Smooth muscle cell of bladder (primary cell): ENCODE results near the gene UBN1. TPM values are rescaled to one million over a fixed set of nuclear protein-coding genes. Genes with fewer than 3 reads are reported as not detected.

Experiments
- total RNA-seq: library from RNA; depleted of rRNA; stranded (reverse); fragments of >200 nt; gene quantifications from 2 replicates; pipeline ENCODE4 v1.2.3, GENCODE V29; 2014

The UBN1 gene, protein sequence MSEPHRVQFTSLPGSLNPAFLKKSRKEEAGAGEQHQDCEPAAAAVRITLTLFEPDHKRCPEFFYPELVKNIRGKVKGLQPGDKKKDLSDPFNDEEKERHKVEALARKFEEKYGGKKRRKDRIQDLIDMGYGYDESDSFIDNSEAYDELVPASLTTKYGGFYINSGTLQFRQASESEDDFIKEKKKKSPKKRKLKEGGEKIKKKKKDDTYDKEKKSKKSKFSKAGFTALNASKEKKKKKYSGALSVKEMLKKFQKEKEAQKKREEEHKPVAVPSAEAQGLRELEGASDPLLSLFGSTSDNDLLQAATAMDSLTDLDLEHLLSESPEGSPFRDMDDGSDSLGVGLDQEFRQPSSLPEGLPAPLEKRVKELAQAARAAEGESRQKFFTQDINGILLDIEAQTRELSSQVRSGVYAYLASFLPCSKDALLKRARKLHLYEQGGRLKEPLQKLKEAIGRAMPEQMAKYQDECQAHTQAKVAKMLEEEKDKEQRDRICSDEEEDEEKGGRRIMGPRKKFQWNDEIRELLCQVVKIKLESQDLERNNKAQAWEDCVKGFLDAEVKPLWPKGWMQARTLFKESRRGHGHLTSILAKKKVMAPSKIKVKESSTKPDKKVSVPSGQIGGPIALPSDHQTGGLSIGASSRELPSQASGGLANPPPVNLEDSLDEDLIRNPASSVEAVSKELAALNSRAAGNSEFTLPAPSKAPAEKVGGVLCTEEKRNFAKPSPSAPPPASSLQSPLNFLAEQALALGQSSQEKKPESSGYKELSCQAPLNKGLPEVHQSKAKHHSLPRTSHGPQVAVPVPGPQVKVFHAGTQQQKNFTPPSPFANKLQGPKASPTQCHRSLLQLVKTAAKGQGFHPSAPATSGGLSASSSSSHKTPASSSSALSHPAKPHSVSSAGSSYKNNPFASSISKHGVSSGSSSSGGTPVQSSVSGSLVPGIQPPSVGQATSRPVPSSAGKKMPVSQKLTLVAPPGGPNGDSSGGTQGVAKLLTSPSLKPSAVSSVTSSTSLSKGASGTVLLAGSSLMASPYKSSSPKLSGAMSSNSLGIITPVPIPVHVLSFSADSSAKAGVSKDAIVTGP (N-terminal part only)
- total RNA-seq, result 13.4 and 16.5 TPM in 2 replicates

DNA sequence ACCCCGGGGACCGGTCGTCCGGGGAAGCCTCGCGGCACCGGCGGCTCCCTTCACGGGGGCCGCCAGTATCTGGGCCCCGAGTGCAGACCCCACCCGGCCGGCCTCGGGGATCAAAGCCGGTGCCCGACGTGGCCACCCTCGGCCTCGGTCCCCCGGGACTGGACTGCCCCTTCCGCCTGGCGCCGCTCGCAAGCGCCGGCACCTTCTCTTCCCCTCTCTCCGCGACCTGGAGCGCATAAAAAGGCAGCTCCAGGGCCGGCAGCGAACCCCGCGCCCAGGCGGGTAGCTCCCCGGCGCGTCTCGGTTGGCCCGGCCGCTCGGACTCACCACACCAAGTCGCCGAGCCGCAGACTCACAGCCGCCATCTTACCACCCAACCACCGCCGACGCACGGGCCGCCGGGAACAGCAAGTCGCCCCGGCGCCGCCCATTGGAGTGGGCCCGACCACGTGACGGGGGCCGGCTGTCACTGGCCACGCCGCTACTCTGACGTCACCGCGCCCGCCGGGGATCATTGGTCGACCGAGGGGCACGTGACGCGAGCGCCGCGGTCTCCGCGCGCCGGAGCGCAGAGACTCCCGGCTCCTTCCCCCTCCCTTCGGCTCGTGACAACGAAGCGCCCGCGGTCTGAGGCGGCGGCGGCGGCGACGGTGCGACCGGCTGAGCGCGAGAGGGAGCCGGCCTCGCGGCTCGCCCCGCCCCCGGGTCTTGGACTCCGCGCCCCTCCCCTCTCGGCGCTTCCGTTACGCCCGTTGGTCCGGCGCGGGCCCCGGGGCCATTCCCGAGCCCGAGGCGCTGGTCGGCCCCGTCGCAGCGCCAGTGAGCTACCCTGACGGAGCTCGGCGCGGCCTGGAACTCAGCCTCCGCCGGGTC, at the start of gene UBN1, which contains the start of gene GLYR1:
Gene UBN1, plus strand, starts transcription at position 581 of the 873 bp plus-strand sequence. CDS start 5,437 bp downstream, outside the sequence.
Gene GLYR1, minus strand, starts transcription at position 388 of the 873 bp plus-strand sequence. Its CDS starts 23 bp downstream, at position 365.

DNA sequence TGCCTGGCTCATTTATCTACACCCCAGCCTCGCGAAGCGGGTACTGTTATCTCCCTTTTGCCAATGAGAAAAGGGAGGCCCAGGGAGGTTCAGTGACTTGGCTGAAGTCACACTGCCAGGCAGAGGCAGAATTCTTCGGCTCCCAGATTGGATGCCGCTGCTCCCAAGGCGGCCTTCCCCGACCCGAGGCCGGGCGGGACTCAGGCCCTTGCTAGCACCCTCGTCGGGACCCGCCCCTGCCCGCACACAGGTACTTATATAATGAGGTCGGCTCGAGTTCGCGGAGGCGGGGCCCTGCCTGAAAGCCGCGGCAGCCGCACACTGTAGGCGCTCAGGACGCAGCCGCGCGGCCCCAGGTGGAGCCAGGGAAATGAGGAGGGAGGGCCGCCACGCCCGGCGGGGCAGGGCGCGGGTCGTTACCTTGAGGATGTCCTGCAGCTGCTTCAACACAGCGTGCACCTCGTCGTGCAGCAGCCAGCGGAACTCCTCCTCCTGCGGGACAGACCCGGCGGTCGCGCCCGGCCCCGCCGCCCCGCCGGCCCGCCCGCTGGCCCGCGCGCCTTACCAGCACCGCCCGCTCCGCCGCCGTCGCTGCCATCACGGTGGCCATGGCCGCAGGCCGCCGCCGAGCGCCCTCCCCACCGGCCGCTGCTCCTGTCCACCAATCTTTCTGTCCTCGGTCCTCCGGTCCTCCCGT, 45.2 kb upstream of the UBN1 start, which contains the start of gene ROGDI:
Gene ROGDI, minus strand, starts transcription at position 672 of the 697 bp plus-strand sequence. Its CDS starts 62 bp downstream, at position 610.

Other genes starting within 250 kb of the UBN1 start
- gene UBALD1, start 232.6 kb upstream of the UBN1 start, total RNA-seq, result 3.8 and 4.5 TPM in 2 replicates
- gene MGRN1, start 222.7 kb upstream of the UBN1 start, total RNA-seq, result 17.6 and 25.1 TPM in 2 replicates
- gene NUDT16L1, start 153.9 kb upstream of the UBN1 start, total RNA-seq, result 23.8 and 28.0 TPM in 2 replicates
- 26.0 and 32.0 TPM in 2 replicates for gene ANKS3, start 113.2 kb upstream of the UBN1 start, total RNA-seq
- gene DNAAF8, start 112.9 kb upstream of the UBN1 start, total RNA-seq, result 1.4 and 1.7 TPM in 2 replicates
- gene ZNF500, start 80.3 kb upstream of the UBN1 start, total RNA-seq, result 5.0 and 8.1 TPM in 2 replicates
- not detected in 2 replicates for gene SEPTIN12, start 59.1 kb upstream of the UBN1 start, total RNA-seq
- not detected in 2 replicates for gene SMIM22, start 52.1 kb upstream of the UBN1 start, total RNA-seq
- 7.8 and 12.1 TPM in 2 replicates for gene ROGDI, start 44.8 kb upstream of the UBN1 start, total RNA-seq
- gene GLYR1, start 193 bp upstream of the UBN1 start, total RNA-seq, result 33.1 and 42.1 TPM in 2 replicates
- 5.4 and 8.9 TPM in 2 replicates for gene PPL, start 89.7 kb downstream of the UBN1 start, total RNA-seq
- 0.09 and 0.28 TPM in 2 replicates for gene SEC14L5, start 110.8 kb downstream of the UBN1 start, total RNA-seq
- gene NAGPA, start 186.5 kb downstream of the UBN1 start, total RNA-seq, result 14.1 and 22.0 TPM in 2 replicates
- gene C16orf89, start 218.5 kb downstream of the UBN1 start, total RNA-seq, result 2.4 and 3.3 TPM in 2 replicates
- 36.8 and 48.5 TPM in 2 replicates for gene ALG1, start 224.4 kb downstream of the UBN1 start, total RNA-seq